ENCODE data around the gene SCAP.
A peak's percentile ranks its signal among the peaks of the same experiment; 100 is the strongest.
"Not testable (repeated sequence)": the region's sequence is repeated elsewhere in the genome, so short reads cannot be mapped to it uniquely, and the experiment has no call there.

SCAP gene

DNA sequence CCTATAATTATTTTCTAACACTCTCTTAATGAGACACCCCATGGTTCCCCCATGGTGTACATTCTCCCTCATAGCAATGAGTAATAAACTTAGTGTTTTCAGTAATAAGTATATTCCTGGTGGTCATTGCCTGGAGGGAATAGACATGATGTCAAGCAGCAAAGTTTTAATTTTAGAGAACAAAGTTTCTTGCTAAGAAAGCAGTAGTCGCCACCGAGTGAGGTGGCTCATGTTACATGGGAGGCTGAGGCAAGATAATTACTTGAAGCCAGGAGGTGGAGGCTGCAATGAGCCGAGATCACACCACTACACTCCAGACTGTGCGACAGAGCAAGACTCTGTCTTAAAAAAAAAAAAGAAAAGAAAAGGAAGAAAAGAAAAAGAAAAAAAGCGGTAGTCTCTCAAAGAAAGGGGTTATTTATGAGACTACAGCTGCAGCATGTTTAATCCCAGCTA lies 40.2 kb upstream of the SCAP start:
- TF ChIP-seq, protein P1, sequence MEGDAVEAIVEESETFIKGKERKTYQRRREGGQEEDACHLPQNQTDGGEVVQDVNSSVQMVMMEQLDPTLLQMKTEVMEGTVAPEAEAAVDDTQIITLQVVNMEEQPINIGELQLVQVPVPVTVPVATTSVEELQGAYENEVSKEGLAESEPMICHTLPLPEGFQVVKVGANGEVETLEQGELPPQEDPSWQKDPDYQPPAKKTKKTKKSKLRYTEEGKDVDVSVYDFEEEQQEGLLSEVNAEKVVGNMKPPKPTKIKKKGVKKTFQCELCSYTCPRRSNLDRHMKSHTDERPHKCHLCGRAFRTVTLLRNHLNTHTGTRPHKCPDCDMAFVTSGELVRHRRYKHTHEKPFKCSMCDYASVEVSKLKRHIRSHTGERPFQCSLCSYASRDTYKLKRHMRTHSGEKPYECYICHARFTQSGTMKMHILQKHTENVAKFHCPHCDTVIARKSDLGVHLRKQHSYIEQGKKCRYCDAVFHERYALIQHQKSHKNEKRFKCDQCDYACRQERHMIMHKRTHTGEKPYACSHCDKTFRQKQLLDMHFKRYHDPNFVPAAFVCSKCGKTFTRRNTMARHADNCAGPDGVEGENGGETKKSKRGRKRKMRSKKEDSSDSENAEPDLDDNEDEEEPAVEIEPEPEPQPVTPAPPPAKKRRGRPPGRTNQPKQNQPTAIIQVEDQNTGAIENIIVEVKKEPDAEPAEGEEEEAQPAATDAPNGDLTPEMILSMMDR (IDR thresholded peaks at IDR 0.05; ENCODE audit: low read depth, low read length): no peak
- Histone ChIP-seq H3K4me1 (no peaks in the 10 kb centered on the region), H3K4me3 (ENCODE audit: low read depth, low read length) (no peak overlapping the region), H3K36me3 (no peaks in the 10 kb centered on the region; the same call in 1 of the 2 replicates), H3K27me3 (no peaks in the 10 kb centered on the region), H3K9me3 (no peaks in the 10 kb centered on the region)
- DNase-seq: no peak

DNA sequence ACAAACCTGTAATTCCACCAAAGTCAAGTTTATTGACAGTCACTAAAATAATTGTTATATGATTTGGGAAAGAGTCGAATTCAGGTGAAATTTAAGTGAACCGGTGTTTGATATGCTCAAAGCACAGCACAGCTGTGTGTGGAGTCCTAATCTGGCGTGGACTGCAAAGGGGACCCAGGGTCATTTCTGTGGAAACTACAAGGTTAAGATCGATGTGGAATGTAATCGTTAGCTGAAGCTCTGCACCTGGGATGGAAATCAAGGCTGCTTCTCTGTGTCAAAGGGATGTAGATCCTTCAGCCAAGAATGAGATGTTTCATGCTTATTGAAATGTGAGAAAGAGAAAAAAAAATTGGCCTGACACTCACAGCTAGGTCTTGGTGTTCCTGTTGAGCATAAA lies 39.4 kb upstream of the SCAP start:
- no peaks in the 10 kb centered on the region; the same call in 1 of the 2 replicates for H3K36me3 ChIP-seq
- no peaks in the 10 kb centered on the region for H3K4me1 ChIP-seq
- H3K27me3 ChIP-seq: no peaks in the 10 kb centered on the region
- no peaks in the 10 kb centered on the region for H3K9me3 ChIP-seq
- no peak overlapping the region for H3K4me3 ChIP-seq (ENCODE audit: low read depth, low read length)
- TF ChIP-seq, protein P1 (IDR thresholded peaks at IDR 0.05; ENCODE audit: low read depth, low read length): no peak
- DNase-seq: no peak

DNA sequence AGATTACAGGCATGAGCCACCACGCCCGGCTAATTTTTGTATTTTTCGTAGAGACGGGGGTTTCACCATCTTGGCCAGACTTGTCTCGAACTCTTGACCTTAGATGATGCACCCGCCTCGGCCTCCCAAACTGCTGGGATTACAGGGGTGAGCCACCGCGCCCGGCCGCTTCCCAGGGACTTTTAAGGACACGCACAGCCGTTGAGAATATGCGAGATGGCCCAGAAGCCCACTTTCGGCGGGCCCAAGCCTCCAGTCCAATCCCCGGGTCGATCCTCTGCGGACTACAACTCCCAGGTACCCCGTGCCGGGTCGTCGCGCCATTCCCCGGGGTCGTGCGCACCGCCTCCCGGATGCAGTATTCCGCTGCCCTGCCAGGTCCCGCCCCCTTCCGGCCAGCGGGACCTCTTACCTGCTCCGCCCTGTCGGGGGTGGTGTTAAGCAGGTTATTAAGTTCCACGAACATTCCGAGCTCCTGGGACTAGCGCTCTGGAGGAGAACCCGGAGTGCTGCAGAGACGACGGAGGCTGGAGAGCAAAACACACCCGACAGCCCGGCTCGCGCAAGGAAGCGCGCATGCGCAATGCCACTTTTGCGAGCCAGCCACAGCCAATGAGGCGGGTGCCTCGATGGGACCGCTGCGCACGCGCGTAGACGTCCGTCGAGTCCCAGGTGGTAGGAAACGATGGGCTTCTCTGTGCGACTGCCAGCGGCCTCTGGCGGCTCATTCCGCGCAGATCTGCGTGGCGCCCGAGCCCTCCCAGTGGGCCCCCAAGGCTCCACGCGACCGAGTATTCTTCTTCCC lies 37.6 kb upstream of the SCAP start, which contains the start of gene ELP6:
Gene ELP6, minus strand, starts transcription at position 588 of the 805 bp plus-strand sequence. Its CDS starts 122 bp downstream, at position 466.
- Histone ChIP-seq H3K36me3 (no peaks in the 10 kb centered on the region; the same call in 1 of the 2 replicates), H3K4me3 (ENCODE audit: low read depth, low read length) (peak within 1 kb of the TSS; percentile 75), H3K27me3 (no peaks in the 10 kb centered on the region), H3K9me3 (no peaks in the 10 kb centered on the region), H3K4me1 (no peaks in the 10 kb centered on the region)
- TF ChIP-seq, protein P1 (IDR thresholded peaks at IDR 0.05; ENCODE audit: low read depth, low read length): peak; percentile 52
- DNase-seq: peak; percentile 93

DNA sequence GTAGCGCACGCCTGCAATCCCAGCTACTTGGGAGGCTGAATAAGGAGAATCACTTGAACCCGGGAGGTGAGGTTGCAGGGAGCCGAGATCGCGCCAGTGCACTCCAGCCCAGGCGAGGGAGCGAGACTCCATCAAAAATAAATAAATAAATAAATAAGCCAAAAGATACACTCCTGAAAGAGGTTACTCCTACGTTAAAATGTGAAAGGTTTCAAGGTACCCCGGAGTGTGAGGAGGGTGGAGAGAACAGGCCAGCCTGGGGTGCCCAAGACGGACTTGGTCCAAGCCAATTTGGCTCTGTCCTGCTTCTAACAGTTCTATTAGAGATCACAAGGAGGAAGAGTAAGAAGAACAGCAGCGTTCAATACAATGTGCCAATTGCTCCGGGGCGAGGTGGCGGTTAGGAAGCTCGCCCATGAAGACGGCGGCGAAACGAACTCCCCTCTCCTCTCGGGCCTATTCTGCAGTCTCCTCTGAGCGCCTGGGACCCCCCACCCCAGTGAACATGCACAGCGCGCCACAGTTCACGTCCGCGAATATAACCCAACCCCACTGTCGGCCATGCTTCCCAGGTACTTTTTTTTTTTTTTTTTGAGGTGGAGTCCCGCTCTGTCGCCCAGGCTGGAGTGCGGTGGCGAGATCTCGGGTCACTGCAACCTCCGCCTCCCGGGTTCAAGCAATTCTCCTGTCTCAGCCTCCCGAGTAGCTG lies 36.8 kb upstream of the SCAP start:
- Histone ChIP-seq H3K9me3 (no peaks in the 10 kb centered on the region), H3K4me3 (ENCODE audit: low read depth, low read length) (peak overlapping the region; percentile 75), H3K4me1 (no peaks in the 10 kb centered on the region), H3K36me3 (no peaks in the 10 kb centered on the region; the same call in 1 of the 2 replicates), H3K27me3 (no peaks in the 10 kb centered on the region)
- TF ChIP-seq, protein P1 (IDR thresholded peaks at IDR 0.05; ENCODE audit: low read depth, low read length): no peak
- DNase-seq: peak; percentile 16

DNA sequence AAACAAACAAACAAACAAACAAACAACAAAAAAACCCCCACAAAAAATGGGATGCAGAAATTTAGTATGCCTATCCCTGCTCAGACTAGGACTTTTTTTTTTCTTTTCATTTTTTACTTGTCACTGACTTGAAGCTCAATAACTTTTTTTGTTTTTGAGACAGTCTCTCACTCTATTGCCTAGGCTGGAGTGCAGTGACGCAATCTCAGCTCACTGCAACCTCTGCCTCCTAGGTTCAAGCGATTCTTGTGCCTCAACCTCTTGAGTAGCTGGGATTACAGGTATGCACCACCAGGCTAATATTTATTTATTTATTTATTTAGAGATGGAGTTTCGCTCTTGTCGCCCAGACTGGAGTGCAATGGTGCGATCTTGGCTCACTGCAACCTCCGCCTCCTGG lies 29.5 kb upstream of the SCAP start:
- not testable (repeated sequence) for H3K36me3 ChIP-seq; H3K4me3 ChIP-seq (ENCODE audit: low read depth, low read length); H3K9me3 ChIP-seq; H3K27me3 ChIP-seq; H3K4me1 ChIP-seq; DNase-seq

DNA sequence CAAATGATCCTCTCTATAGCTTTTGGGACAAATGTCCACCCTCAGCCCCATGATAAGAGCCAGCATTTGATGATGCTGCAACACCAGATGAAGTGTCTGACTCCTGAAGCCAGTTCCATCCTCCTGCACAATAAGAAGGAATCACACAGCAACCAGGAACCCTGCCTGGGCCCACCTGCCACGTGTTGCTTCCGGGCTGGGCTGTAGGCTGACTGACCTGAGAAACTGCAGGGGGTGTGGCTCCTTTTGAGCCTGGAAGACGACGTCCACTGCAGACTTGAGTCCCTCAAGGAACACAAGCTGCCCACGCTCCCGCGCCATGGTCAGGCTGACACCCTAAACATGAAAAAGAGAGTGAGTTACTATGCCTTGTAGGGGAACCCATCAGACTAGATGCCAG lies 28.4 kb upstream of the SCAP start:
- no peak overlapping the region for H3K4me3 ChIP-seq (ENCODE audit: low read depth, low read length)
- no peaks in the 10 kb centered on the region for H3K27me3 ChIP-seq
- no peaks in the 10 kb centered on the region for H3K4me1 ChIP-seq
- DNase-seq: no peak
- TF ChIP-seq, protein P1 (IDR thresholded peaks at IDR 0.05; ENCODE audit: low read depth, low read length): no peak
- H3K36me3 ChIP-seq: peaks cover 3% of the 10 kb centered on the region
- no peaks in the 10 kb centered on the region for H3K9me3 ChIP-seq

Measured in BE2C (cell line).